Natural killer cell (primary cell): ENCODE measurements around the gene SF3B2. TPM values are rescaled to one million over a fixed set of nuclear protein-coding genes. Genes with fewer than 3 reads are reported as not detected.
A peak's percentile ranks its signal among the peaks of the same experiment; 100 is the strongest.

Experiments
- ATAC-seq, 3 donors: fragments of 150-1000 bp in 2 of 3; fragments of 200-7000 bp in 1 of 3; cut with Tn5 transposase; 1 replicate in 1 of 3; 2 replicates in 2 of 3; pipeline ENCODE4 v1.10.0; 2021; ENCODE audit warnings: mild to moderate bottlenecking in 2 of 3, moderate library complexity in 2 of 3
- DNase-seq, 2 donors: peaks; one replicate each; pipeline versions ENCODE4 v3.0.0 to v3.0.0-alpha.2; 2013 to 2021; ENCODE audit warnings: mixed read lengths in 1 of 2
- H3K27ac ChIP-seq: one replicate; pipeline ENCODE4 v1.5.1; 2013; ENCODE audit warnings: mild to moderate bottlenecking, low read length
- H3K27me3 ChIP-seq: one replicate; pipeline ENCODE4 v1.6.1; 2013; ENCODE audit warnings: low read length; ENCODE audit not compliant: control insufficient read depth, insufficient read depth
- H3K36me3 ChIP-seq: one replicate; pipeline ENCODE4 v1.6.1; 2013; ENCODE audit warnings: low read length; ENCODE audit not compliant: control insufficient read depth, insufficient read depth
- H3K4me1 ChIP-seq: one replicate; pipeline ENCODE4 v1.6.1; 2013; ENCODE audit warnings: low read length; ENCODE audit not compliant: control insufficient read depth, insufficient read depth
- H3K4me3 ChIP-seq: one replicate; pipeline ENCODE4 v1.5.1; 2013; ENCODE audit warnings: low read length
- H3K9me3 ChIP-seq: one replicate; pipeline ENCODE4 v1.6.1; 2013; ENCODE audit warnings: low read length; ENCODE audit not compliant: control insufficient read depth, insufficient read depth
- H3K27ac Mint-ChIP-seq, 2 donors: one replicate each; pipeline ENCODE4 v1.8.0; 2022; ENCODE audit warnings: mild to moderate bottlenecking in 2 of 2, mixed read lengths in 2 of 2, moderate library complexity in 1 of 2
- H3K27me3 Mint-ChIP-seq, 2 donors: one replicate each; pipeline ENCODE4 v1.8.0; 2022; ENCODE audit warnings: low read depth in 2 of 2, mixed read lengths in 2 of 2
- H3K36me3 Mint-ChIP-seq: one replicate; pipeline ENCODE4 v1.8.0; 2022; ENCODE audit warnings: mixed read lengths
- H3K4me1 Mint-ChIP-seq, 2 donors: one replicate each; pipeline ENCODE4 v1.8.0; 2022; ENCODE audit warnings: mixed read lengths in 2 of 2
- H3K4me3 Mint-ChIP-seq: one replicate; pipeline ENCODE4 v1.8.0; 2022; ENCODE audit warnings: mild to moderate bottlenecking, moderate library complexity, mixed read lengths
- H3K9me3 Mint-ChIP-seq, 2 donors: one replicate each; pipeline ENCODE4 v1.8.0; 2022; ENCODE audit warnings: mixed read lengths in 2 of 2
- WGBS: methylation state at CpG from one replicate; pipeline ENCODE4 v1.1.7; 2013; ENCODE audit warnings: missing lambda C conversion rate; ENCODE audit not compliant: insufficient coverage; 5-methylcytosine and 5-hydroxymethylcytosine counted together
- intact Hi-C: fragments of 100-400 bp; cut with micrococcal nuclease; formaldehyde crosslinking; loops from one replicate; pipeline ENCODE4 v1.14.2; 2022
- total RNA-seq, 4 donors: library from RNA; stranded (reverse); fragments of 120-200 nt in 1 of 4; gene quantifications; one replicate each; pipeline versions ENCODE4 v1.2.3 to v1.2.4, GENCODE V29; 2013 to 2022
- TF ChIP-seq, protein P1 (sequence below): fragments of 200-600 bp; IDR thresholded peaks from one replicate; pipeline ENCODE4 v1.8.0; 2022; ENCODE audit warnings: antibody characterized with exemption

Gene SF3B2, protein sequence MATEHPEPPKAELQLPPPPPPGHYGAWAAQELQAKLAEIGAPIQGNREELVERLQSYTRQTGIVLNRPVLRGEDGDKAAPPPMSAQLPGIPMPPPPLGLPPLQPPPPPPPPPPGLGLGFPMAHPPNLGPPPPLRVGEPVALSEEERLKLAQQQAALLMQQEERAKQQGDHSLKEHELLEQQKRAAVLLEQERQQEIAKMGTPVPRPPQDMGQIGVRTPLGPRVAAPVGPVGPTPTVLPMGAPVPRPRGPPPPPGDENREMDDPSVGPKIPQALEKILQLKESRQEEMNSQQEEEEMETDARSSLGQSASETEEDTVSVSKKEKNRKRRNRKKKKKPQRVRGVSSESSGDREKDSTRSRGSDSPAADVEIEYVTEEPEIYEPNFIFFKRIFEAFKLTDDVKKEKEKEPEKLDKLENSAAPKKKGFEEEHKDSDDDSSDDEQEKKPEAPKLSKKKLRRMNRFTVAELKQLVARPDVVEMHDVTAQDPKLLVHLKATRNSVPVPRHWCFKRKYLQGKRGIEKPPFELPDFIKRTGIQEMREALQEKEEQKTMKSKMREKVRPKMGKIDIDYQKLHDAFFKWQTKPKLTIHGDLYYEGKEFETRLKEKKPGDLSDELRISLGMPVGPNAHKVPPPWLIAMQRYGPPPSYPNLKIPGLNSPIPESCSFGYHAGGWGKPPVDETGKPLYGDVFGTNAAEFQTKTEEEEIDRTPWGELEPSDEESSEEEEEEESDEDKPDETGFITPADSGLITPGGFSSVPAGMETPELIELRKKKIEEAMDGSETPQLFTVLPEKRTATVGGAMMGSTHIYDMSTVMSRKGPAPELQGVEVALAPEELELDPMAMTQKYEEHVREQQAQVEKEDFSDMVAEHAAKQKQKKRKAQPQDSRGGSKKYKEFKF
- 100 to 1,000 TPM; 249 to 269 (median 253) TPM for total RNA-seq
- 169 TPM for total RNA-seq (2013)

DNA sequence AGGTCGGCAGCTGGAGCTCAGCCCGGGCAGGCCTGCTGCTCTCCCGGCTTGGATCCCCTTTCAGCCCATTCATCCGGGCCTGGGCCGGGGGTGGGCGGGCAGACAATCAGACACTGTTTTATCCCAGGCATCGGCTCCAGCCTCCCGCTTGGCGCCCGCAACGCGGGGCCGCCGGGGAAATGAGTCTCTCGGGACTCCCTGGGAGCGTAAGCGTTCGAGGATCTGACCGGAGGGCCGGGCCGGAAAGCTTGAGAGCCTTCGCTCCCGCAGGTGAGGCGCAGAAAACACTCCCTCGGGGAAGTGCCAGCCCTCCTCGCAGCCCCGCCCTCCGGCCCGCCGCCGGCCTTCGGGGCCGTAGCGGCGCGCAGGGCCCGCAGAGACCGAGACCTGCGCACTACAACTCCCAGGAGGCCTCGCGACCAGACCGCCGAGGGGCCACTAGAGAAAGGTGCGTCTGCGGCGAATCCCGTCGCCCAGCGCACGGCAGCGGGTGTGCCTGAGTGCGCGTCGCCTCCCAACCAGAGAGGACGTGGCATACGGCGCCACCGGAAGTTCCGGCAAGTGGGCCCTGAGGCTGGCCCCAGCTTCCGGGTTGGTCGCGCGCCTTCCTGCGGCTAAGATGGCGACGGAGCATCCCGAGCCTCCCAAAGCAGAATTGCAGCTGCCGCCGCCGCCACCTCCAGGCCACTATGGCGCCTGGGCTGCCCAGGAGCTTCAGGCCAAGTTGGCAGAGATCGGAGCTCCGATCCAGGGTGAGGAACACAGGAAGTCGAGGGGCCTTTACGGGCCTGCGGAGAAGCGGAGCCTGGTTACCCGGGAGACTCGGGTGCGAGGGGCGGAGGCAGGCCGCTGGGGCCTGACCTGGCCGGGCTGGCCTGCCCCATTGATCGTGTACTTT is at the start of gene SF3B2:
TSS of gene SF3B2 (plus strand) at position 599 of the 898 bp plus-strand sequence. CDS start at position 620, 21 bp downstream.
- H3K27ac Mint-ChIP-seq, result peak within 1 kb of the TSS; percentile 98
- peak; percentile 93 to 98 (median 96) for ATAC-seq
- under 1% methylated on average over 84 of the region's 84 CpGs for WGBS

DNA sequence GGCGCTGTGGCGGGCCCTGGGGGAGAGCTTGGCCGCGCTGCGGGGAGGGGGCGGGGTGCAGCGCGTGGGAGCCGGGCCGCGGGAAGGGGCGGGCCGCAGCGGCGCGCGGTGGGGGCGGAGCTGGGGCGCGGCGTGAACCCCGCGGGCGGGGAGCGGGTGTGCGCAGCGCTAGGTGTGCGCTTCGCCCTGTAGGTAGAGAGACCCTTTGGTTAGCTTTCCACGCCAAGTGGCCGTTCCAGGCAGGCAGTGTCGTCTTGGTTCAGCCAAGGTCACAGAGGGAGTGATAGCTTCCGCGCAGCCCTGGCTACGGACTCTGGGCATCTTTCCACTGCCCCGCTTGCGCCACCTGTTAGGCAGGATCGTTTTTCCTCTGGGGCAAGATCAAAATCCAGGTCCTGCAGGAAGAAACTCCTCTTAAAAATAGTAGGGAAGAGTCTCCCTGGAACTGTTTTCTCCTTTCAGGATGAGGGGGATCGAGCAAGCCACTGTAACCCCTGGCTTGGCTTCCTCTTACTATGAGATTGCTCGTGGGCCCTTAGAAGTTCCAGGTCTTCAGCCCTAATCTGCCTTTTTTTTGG is 49.4 kb upstream of the SF3B2 start:
- Histone ChIP-seq H3K36me3 (peaks cover 39% of the 10 kb centered on the region), H3K27me3 (no peaks in the 10 kb centered on the region), H3K4me1 (peaks cover 24% of the 10 kb centered on the region), H3K9me3 (no peaks in the 10 kb centered on the region), H3K4me3 (peak overlapping the region; percentile 54), H3K27ac (peak overlapping the region; percentile 77)
- Mint-ChIP-seq H3K4me3 (peak overlapping the region; percentile 99), H3K36me3 (no peaks in the 10 kb centered on the region), H3K27ac (peak overlapping the region; percentile 99), H3K4me1 (peaks cover 22 to 41% of the 10 kb centered on the region in 2 donors), H3K27me3 (no peaks in the 10 kb centered on the region), H3K9me3 (no peaks in the 10 kb centered on the region)
- TF ChIP-seq, protein P1, sequence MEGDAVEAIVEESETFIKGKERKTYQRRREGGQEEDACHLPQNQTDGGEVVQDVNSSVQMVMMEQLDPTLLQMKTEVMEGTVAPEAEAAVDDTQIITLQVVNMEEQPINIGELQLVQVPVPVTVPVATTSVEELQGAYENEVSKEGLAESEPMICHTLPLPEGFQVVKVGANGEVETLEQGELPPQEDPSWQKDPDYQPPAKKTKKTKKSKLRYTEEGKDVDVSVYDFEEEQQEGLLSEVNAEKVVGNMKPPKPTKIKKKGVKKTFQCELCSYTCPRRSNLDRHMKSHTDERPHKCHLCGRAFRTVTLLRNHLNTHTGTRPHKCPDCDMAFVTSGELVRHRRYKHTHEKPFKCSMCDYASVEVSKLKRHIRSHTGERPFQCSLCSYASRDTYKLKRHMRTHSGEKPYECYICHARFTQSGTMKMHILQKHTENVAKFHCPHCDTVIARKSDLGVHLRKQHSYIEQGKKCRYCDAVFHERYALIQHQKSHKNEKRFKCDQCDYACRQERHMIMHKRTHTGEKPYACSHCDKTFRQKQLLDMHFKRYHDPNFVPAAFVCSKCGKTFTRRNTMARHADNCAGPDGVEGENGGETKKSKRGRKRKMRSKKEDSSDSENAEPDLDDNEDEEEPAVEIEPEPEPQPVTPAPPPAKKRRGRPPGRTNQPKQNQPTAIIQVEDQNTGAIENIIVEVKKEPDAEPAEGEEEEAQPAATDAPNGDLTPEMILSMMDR, result no peak
- intact Hi-C loops, result loop anchor here (1.0 to 5.0 kb wide), 4 partner anchors 18 to 390 kb away; partner anchors contain the start of genes KAT5, MAP3K11 and SART1
- ATAC-seq (peak; percentile 65 to 82 (median 75)), DNase-seq (peak in 1 of 2 donors; percentile 87)
- WGBS, result under 1% methylated on average over 40 of the region's 40 CpGs

More for the DNA sequence above, at the start of gene SF3B2:
- Histone ChIP-seq H3K36me3 (peaks cover 26% of the 10 kb centered on the region), H3K9me3 (no peaks in the 10 kb centered on the region), H3K27ac (peak within 1 kb of the TSS; percentile 69), H3K4me1 (peaks cover 23% of the 10 kb centered on the region), H3K27me3 (peaks cover 3% of the 10 kb centered on the region), H3K4me3 (peak within 1 kb of the TSS; percentile 97)
- H3K4me1 Mint-ChIP-seq, result peaks cover 27 to 34% of the 10 kb centered on the region in 2 donors
- no peaks in the 10 kb centered on the region for H3K9me3 Mint-ChIP-seq
- peak within 1 kb of the TSS; percentile 100 for H3K4me3 Mint-ChIP-seq
- DNase-seq, result peak; percentile 90 to 98
- H3K36me3 Mint-ChIP-seq, result no peaks in the 10 kb centered on the region
- peaks cover 0 to 11% of the 10 kb centered on the region in 2 donors for H3K27me3 Mint-ChIP-seq
- intact Hi-C loops, result loop anchor here (1.0 kb wide), 1 partner anchor 18 kb away; the partner anchor contains the start of gene PACS1
- TF ChIP-seq, protein P1, result no peak

DNA sequence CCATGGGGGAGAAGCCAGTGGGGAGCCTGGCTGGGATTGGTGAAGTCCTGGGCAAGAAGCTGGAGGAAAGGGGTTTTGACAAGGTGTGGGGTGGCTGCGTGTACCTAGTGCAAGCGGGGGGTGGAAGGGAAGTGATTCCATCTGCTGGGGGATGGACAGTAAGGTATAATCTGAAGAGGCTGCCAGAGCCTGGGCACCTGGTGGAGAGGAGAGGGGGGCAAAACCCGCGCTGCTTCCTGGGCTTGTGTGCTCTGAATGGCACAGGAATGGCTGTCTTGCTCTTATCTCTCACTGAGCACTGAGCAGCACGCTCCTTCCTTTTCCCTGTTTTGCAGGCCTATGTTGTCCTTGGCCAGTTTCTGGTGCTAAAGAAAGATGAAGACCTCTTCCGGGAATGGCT is 48.9 kb upstream of the SF3B2 start:
- Mint-ChIP-seq H3K4me3 (peak overlapping the region; percentile 99), H3K27ac (peak overlapping the region; percentile 99), H3K9me3 (no peaks in the 10 kb centered on the region), H3K4me1 (peaks cover 22 to 40% of the 10 kb centered on the region in 2 donors), H3K36me3 (no peaks in the 10 kb centered on the region), H3K27me3 (no peaks in the 10 kb centered on the region)
- Histone ChIP-seq H3K27ac (peak overlapping the region; percentile 68), H3K36me3 (peaks cover 34% of the 10 kb centered on the region), H3K4me1 (peaks cover 24% of the 10 kb centered on the region), H3K9me3 (no peaks in the 10 kb centered on the region), H3K4me3 (peak overlapping the region; percentile 54), H3K27me3 (no peaks in the 10 kb centered on the region)
- WGBS, result 79% methylated on average over 6 of the region's 6 CpGs
- TF ChIP-seq, protein P1, result no peak
- DNase-seq, result no peak
- intact Hi-C loops, result loop anchor here (2.0 to 5.0 kb wide), 3 partner anchors 18 to 391 kb away; partner anchors contain the start of genes KAT5 and MAP3K11
- ATAC-seq, result no peak
